Right atrium auricular region (tissue), 2 donors: Measurements from ENCODE around the gene BABAM2. TPM values are rescaled to one million over a fixed set of nuclear protein-coding genes. Genes with fewer than 3 reads are reported as not detected.

ENCODE experiments used
- DNase-seq: peaks from one replicate; pipeline ENCODE4 v3.0.0-alpha.2; 2019; ENCODE audit warnings: low spot score
- H3K27ac ChIP-seq, 2 donors: fragments of 200-600 bp; sonication (generic); 1 replicate in 1 of 2; 2 replicates in 1 of 2; pipeline ENCODE4 v1.5.1; 2016 to 2019
- H3K27me3 ChIP-seq, 2 donors: fragments of 200-600 bp; sonication (generic); one replicate each; pipeline versions ENCODE4 v1.5.1 to v1.6.0; 2017 to 2019
- H3K36me3 ChIP-seq: fragments of 200-600 bp; sonication (generic); one replicate; pipeline ENCODE4 v1.5.1; 2016
- H3K4me1 ChIP-seq, 2 donors: fragments of 200-600 bp; sonication (generic); one replicate each; pipeline versions ENCODE4 v1.5.1 to v1.6.0; 2017 to 2019
- H3K4me3 ChIP-seq, 2 donors: fragments of 200-600 bp; sonication (generic); 1 replicate in 1 of 2; 2 replicates in 1 of 2; pipeline ENCODE4 v1.5.1; 2017 to 2019; ENCODE audit warnings: mild to moderate bottlenecking in 1 of 2, moderate library complexity in 1 of 2
- H3K9me3 ChIP-seq, 2 donors: fragments of 200-600 bp; sonication (generic); one replicate each; pipeline ENCODE4 v1.5.1; 2019
- total RNA-seq, 2 donors: library from RNA; depleted of rRNA; stranded (reverse); fragments of >200 nt; gene quantifications; one replicate each; pipeline ENCODE4 v1.1.0, GENCODE V29; 2016
- TF ChIP-seq, protein P1 (sequence below), 2 donors: fragments of 200-600 bp; sonication (generic); IDR thresholded peaks; one replicate each; pipeline ENCODE4 v1.5.1; 2019; ENCODE audit warnings: antibody characterized with exemption in 2 of 2

Gene BABAM2
- total RNA-seq, 2 donors from 2014 or later: 58.8 to 60.6 TPM

DNA sequence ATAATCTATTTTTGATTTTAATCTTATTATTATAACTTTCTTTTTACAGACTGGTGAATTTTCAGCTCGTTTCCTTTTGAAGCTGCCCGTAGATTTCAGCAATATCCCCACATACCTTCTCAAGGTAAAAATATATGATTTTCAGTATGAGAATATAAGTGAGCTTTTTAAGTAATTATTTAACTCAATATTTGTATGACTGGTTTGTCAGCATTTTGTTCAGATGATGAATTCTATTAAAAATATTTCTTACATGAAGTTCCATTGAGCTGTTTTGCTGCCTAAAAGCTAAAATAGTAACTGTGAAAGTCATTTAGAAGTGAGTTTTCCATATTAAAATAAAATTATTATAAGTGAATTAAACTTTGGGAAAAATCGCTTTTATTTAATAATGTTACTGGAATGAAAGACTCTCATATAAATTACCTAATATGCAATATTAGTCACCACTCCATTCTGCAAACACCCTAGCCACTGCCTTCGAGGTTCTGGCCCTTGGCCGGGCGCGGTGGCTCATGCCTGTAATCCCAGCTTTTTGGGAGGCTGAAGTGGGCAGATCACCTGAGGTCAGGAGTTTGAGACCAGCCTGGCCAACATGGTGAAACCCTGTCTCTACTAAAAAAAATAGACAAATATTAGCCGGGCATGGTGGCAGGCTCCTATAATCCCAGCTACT is 155.3 kb downstream of the BABAM2 start:
- no peak for DNase-seq
- Histone ChIP-seq H3K4me1 (peaks cover 0 to 3% of the 10 kb centered on the region in 2 donors), H3K4me3 (no peak overlapping the region), H3K36me3 (no peaks in the 10 kb centered on the region), H3K27ac (no peak overlapping the region), H3K27me3 (no peaks in the 10 kb centered on the region), H3K9me3 (no peaks in the 10 kb centered on the region)
- TF ChIP-seq, protein P1, sequence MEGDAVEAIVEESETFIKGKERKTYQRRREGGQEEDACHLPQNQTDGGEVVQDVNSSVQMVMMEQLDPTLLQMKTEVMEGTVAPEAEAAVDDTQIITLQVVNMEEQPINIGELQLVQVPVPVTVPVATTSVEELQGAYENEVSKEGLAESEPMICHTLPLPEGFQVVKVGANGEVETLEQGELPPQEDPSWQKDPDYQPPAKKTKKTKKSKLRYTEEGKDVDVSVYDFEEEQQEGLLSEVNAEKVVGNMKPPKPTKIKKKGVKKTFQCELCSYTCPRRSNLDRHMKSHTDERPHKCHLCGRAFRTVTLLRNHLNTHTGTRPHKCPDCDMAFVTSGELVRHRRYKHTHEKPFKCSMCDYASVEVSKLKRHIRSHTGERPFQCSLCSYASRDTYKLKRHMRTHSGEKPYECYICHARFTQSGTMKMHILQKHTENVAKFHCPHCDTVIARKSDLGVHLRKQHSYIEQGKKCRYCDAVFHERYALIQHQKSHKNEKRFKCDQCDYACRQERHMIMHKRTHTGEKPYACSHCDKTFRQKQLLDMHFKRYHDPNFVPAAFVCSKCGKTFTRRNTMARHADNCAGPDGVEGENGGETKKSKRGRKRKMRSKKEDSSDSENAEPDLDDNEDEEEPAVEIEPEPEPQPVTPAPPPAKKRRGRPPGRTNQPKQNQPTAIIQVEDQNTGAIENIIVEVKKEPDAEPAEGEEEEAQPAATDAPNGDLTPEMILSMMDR (IDR thresholded peaks at IDR 0.05): no peak

DNA sequence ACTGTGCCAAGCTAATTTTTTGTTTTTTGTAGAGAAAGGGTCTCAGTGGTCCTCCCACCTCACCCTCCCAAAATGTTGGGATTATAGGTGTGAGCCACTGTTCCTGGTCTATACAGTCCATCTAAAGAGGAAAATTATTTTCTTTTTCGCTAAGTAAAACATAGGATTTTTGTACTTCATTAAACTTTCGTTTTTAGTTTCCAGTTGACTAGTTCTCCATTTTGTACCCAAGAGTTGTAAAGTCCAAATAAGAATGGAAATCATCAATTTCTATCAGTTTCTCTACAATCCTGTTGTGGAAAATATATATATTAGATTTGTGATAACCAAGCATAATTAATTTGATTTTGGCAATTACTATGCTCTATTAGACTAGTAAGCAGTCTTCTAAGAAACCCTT is 156.4 kb downstream of the BABAM2 start:
- TF ChIP-seq, protein P1 (IDR thresholded peaks at IDR 0.05): no peak
- no peak overlapping the region for H3K4me3 ChIP-seq
- no peak overlapping the region for H3K27ac ChIP-seq

DNA sequence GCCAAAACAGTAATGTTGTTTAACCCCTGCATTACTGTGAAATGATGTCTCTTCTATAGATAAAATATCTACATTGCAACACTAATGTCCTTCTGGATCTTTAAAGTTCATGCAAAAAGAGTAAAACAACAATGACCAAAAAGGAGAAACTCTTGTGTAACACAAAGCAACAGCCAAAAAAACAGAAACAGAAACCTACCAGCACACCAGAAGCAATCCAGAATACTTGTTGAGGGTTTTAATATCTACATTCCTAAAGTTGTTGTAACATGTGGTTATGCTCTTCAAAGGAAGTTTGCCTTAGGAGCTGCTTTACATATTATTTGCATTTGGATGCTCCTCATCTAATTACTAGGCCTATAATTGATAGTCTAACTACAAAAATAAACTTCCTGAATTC is 157.2 kb downstream of the BABAM2 start:
- H3K4me3 ChIP-seq: no peak overlapping the region
- H3K9me3 ChIP-seq: no peaks in the 10 kb centered on the region
- TF ChIP-seq, protein P1 (IDR thresholded peaks at IDR 0.05): no peak
- no peaks in the 10 kb centered on the region for H3K27me3 ChIP-seq
- DNase-seq: no peak
- H3K4me1 ChIP-seq: peaks cover 0 to 3% of the 10 kb centered on the region in 2 donors
- no peak overlapping the region for H3K27ac ChIP-seq
- no peaks in the 10 kb centered on the region for H3K36me3 ChIP-seq

More for the DNA sequence above, 156.4 kb downstream of the BABAM2 start:
- Histone ChIP-seq H3K4me1 (peaks cover 0 to 3% of the 10 kb centered on the region in 2 donors), H3K36me3 (no peaks in the 10 kb centered on the region), H3K27me3 (no peaks in the 10 kb centered on the region), H3K9me3 (no peaks in the 10 kb centered on the region)
- no peak for DNase-seq

DNA sequence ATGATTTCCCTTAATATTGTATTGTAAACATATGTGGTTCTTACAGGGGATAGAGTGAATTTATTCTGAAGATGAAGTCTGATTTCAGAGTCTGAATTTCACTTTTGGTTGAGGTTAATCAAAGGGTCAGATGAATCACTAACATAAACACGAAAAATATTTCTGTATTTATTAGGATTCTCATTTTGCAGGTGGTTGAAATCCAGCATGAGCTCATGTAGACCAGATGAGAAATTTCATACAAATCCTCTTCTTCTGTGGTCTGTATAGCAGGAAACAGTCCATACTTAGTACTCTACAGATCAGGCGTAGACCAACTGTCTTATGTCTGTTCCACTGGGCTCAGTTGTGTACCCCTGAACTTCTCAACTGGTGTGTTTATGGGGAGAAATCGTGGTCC is 157.8 kb downstream of the BABAM2 start:
- no peak for DNase-seq
- Histone ChIP-seq H3K9me3 (no peaks in the 10 kb centered on the region), H3K4me3 (no peak overlapping the region), H3K27ac (no peak overlapping the region), H3K4me1 (peaks cover 0 to 3% of the 10 kb centered on the region in 2 donors), H3K36me3 (no peaks in the 10 kb centered on the region), H3K27me3 (no peaks in the 10 kb centered on the region)
- TF ChIP-seq, protein P1 (IDR thresholded peaks at IDR 0.05): no peak

DNA sequence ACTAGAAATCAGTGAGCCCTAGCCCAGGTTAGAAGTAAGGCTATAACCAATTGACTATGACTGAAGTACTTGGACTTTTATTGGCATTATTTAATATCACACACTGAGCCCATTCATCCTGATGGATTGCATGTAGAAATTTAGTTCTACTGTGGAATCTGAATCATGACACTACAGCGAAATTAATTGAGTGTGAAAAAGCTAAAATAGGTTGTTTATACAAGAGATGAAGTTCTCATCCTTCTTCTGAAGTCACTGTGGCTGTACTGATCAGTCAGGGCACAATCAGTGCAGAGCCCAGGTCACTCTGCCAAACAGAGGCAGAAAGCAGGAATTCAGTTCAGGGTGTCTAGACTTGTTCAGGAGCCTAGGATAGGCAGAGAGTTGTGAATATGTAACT is 158.9 kb downstream of the BABAM2 start:
- H3K9me3 ChIP-seq: no peaks in the 10 kb centered on the region
- TF ChIP-seq, protein P1 (IDR thresholded peaks at IDR 0.05): no peak

DNA sequence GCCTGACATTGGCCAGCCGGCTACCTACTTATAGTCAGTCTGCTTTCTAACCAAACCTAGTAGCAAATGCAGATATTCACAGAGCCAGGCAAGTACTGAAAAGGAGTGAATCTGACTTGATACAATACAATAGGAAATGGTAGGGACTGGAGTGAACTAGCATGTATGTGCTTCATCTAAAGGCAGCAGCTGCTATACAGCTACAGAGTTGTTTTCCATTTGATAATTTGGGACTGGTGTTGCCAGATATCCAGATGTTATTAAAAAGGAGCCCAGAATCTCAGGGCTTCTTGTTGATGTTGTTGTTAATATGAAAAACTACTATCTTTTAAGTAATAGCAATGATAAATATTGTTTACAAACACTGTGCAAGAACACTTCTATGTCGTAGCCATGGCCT is 159.4 kb downstream of the BABAM2 start:
- no peak overlapping the region for H3K27ac ChIP-seq
- DNase-seq: no peak
- TF ChIP-seq, protein P1 (IDR thresholded peaks at IDR 0.05): no peak
- no peaks in the 10 kb centered on the region for H3K27me3 ChIP-seq
- H3K9me3 ChIP-seq: no peaks in the 10 kb centered on the region
- no peak overlapping the region for H3K4me3 ChIP-seq
- H3K36me3 ChIP-seq: no peaks in the 10 kb centered on the region
- peaks cover 0 to 3% of the 10 kb centered on the region in 2 donors for H3K4me1 ChIP-seq

More for the DNA sequence above, 158.9 kb downstream of the BABAM2 start:
- Histone ChIP-seq H3K36me3 (no peaks in the 10 kb centered on the region), H3K4me3 (no peak overlapping the region), H3K27me3 (no peaks in the 10 kb centered on the region), H3K4me1 (peaks cover 0 to 3% of the 10 kb centered on the region in 2 donors), H3K27ac (no peak overlapping the region)
- no peak for DNase-seq
